ENCODE measurements around the gene MSL3B.
"Not testable (repeated sequence)": the region's sequence is repeated elsewhere in the genome, so short reads cannot be mapped to it uniquely, and the experiment has no call there.

The MSL3B gene

DNA sequence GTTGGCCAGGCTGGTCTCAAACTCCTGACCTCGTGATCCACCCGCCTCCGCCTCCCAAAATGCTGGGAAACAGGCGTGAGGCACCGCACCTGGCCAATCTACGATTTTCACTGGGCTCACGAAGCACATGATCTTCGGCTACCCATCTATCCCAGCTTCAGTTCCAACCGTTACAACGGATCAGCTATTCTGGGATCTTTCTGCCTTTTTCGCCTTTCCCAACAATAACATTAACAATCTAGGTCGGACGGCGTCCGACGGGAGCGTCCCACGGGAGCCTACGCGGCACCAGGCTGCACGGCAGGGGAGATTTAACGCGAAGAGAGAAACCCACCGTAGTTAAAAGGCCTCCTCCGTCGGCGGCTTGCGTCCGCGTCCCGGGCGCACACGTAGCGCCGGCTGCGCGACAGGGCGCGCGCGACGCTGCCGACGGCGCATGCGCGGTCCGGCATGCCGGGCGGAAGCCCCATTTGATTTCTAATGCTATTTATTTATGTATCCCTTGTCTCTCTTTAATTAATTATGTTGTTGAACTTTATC, at the start of gene MSL3B:
Gene MSL3B (minus strand): TSS at position 394 of the 540 bp plus-strand sequence.
- TF ChIP-seq ZNF274 (IDR thresholded peaks at IDR 0.05; ENCODE audit: low read depth, low read length) = no peak
- peak within 1 kb of the TSS; percentile 97 for H3K4me3 ChIP-seq (ENCODE audit: low read length)

DNA sequence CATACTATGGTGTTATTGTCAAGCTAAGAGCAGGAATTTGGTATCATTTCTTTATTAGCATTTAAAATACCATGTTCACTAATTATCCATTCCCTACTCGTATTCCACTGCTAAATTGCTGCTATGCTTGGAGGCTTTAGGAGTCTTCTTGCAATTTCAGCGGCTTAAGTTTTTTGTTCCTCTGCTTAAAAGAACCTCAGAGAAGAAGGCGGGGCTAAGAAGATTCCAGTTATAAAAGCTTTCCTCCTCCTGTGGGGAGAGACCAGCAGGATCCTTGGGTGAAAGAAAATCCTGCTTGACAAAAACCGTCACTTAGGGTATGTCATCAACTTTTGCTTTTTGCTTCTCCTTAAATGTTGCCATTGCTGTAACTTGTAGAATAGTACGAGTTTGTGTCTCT, 48.9 kb upstream of the MSL3B start, which contains the start of gene TRPM8:
Gene TRPM8 (plus strand): TSS at position 258 of the 400 bp plus-strand sequence. CDS start 9,165 bp downstream, outside the sequence.
- no peak within 1 kb of the TSS for H3K4me3 ChIP-seq (ENCODE audit: low read length)
- no peak for TF ChIP-seq ZNF274 (IDR thresholded peaks at IDR 0.05; ENCODE audit: low read depth, low read length)

- no peak for TF ChIP-seq ZNF274 (IDR thresholded peaks at IDR 0.05; ENCODE audit: low read depth, low read length)
- no peak overlapping the region for H3K4me3 ChIP-seq (ENCODE audit: low read length)
Observed at GRCh38 chr2:233915128-233915527, 46.9 kb upstream of the MSL3B start.

DNA sequence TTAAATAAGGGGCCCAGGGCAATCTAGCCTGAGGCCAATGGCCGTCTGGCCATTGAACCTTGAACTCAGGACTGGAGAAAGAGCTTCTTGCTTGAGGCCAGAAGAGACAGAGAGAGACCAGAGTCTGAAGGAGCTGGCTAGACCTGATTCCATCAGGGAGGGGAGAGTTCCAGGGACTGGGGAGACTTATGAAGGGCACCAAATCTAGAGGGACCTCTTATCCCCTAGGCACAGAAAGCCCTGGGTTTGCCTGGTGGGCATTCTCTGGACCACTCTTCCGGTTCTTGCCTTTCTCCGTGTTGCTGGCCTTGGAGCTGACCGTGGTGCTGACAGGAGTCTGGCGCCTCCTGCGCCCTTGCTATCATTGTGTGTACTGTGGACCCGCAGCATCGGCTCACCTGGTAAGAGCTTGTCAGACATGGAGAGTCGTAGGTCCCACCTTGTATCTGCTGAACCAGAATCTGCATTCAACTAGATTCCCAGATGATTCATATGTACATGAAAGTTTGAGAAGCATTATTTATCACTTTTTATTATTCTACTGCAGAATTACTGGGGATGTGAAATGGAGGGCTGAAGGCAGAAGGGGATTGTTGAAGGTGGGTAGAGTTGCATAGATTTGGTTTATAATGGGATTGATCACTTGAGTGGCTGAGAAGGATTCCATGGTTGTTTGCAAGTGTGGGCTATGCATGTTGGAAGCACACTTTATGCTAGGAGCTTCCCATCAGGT, 44.7 kb upstream of the MSL3B start:
- no peak for TF ChIP-seq ZNF274 (IDR thresholded peaks at IDR 0.05; ENCODE audit: low read depth, low read length)
- H3K4me3 ChIP-seq (ENCODE audit: low read length) = no peak overlapping the region

GRCh38 chr2:233907627-233908026, 39.4 kb upstream of the MSL3B start:
- no peak for TF ChIP-seq ZNF274 (IDR thresholded peaks at IDR 0.05; ENCODE audit: low read depth, low read length)
- H3K4me3 ChIP-seq (ENCODE audit: low read length) = no peak overlapping the region

DNA sequence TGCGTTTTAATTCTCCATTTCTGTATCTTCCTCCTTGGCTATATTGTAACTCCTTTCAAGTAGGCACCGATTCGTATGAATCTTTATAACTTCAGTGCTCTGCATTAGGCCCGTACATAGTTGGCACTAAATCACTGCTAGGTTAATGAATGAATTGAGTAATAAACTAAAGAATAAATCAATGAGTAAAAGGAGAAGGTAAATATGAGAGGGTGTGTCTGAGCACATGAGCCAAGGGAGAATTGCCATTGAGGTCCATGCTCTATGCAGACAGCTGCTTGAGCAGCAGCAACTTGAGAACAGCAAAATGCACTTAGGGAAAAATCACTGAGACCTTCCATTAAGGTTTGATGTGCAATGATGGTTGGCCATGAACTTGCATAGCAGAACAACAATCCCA, 37.8 kb upstream of the MSL3B start:
- no peak overlapping the region for H3K4me3 ChIP-seq (ENCODE audit: low read length)
- TF ChIP-seq ZNF274 (IDR thresholded peaks at IDR 0.05; ENCODE audit: low read depth, low read length) = no peak

GRCh38 chr2:233901884-233902283, 33.7 kb upstream of the MSL3B start:
- H3K4me3 ChIP-seq (ENCODE audit: low read length) = no peak overlapping the region
- no peak for TF ChIP-seq ZNF274 (IDR thresholded peaks at IDR 0.05; ENCODE audit: low read depth, low read length)

GRCh38 chr2:233901367-233901766, 33.2 kb upstream of the MSL3B start:
- H3K4me3 ChIP-seq (ENCODE audit: low read length) = no peak overlapping the region
- TF ChIP-seq ZNF274 (IDR thresholded peaks at IDR 0.05; ENCODE audit: low read depth, low read length) = no peak

GRCh38 chr2:233896253-233896652, 28.1 kb upstream of the MSL3B start:
- not testable (repeated sequence) for H3K4me3 ChIP-seq (ENCODE audit: low read length)

DNA sequence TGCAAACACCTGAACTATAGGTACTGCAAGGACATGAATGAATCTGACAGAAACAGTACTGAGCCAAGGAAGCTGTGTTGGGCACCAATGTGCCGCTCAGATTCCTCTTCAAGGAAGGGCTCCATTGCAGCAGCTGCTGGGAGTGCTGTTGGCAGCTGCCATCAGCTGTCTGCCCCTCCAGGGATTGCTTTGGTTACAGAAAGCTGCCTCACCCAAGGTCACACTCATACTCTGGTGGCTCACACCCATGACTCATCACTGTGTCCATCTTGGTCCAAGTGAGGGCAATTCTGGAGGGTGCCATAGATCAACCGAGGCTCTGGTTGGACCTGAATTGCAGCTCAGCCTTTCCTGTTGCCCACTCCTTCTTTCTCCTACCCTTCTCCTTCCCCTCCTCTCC, 24.6 kb upstream of the MSL3B start:
- TF ChIP-seq ZNF274 (IDR thresholded peaks at IDR 0.05; ENCODE audit: low read depth, low read length) = no peak
- no peak overlapping the region for H3K4me3 ChIP-seq (ENCODE audit: low read length)

DNA sequence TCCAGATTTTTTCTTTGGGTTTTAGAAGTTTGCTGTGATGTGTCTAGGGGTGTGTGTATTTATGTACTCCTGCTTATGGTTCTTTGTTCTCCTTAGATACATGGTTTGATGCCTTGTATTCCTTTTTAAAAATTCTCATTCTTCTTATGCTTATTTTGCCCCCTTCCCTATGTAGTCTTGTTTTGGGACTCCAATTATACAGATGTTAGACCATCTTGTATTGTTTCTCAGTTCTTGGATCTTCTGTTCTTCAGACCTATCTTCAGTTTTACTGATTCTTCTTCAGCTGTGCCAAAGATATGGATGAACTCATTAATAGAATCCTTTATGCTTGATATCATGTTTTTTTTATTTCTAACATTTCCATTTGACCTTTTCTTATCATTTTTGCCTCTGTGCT, 14.2 kb upstream of the MSL3B start:
- no peak for TF ChIP-seq ZNF274 (IDR thresholded peaks at IDR 0.05; ENCODE audit: low read depth, low read length)
- H3K4me3 ChIP-seq (ENCODE audit: low read length) = no peak overlapping the region

DNA sequence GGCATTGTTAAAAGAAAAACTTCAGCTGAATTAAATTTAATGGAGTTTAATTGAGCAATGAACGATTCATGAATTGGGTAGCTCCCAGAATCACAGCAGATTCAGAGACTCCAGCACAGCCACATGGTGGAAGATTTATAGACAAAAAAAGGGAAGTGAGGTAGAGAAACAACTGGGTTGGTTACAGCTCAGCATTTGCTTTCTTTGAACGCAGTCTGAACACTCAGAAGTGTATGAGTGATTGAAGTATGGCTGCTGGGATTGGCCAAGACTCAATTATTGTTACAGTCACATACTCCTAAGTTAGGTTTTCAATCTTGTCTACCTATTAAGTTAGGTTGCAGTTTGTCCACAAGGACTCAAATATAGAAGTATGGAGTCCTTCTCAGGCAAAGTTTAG, 3.9 kb upstream of the MSL3B start:
- H3K4me3 ChIP-seq (ENCODE audit: low read length) = not testable (repeated sequence)

DNA sequence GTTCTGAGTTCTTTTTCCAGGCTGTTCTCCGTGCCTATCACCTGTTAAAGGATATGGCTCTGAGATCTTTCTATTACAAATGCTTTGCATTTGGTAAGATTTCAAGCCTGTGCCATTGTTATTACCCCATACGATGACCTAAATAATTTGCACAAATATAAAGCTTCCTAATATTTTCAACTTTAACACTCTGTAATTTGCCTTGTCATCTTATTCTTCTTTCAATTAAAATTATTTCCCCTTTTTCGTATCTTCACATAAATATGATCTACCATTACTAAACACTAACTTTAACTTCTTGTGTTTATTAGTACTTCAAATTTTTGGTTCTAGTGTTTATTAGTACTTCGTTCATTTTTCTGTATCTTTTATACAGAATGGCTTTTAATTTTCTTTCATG, 3.2 kb upstream of the MSL3B start:
- TF ChIP-seq ZNF274 (IDR thresholded peaks at IDR 0.05; ENCODE audit: low read depth, low read length) = no peak
- H3K4me3 ChIP-seq (ENCODE audit: low read length) = no peak overlapping the region

- no peak overlapping the region for H3K4me3 ChIP-seq (ENCODE audit: low read length)
- no peak for TF ChIP-seq ZNF274 (IDR thresholded peaks at IDR 0.05; ENCODE audit: low read depth, low read length)
Observed at GRCh38 chr2:233866479-233866878, 1.7 kb downstream of the MSL3B start.

GRCh38 chr2:233865838-233866237, 2.3 kb downstream of the MSL3B start:
- TF ChIP-seq ZNF274 (IDR thresholded peaks at IDR 0.05; ENCODE audit: low read depth, low read length) = no peak

More at GRCh38 chr2:233865838-233866237, 2.3 kb downstream of the MSL3B start:
- H3K4me3 ChIP-seq (ENCODE audit: low read length) = no peak overlapping the region
